GM21423 (cell line): ENCODE measurements around the gene PCDH9.
"Not testable (repeated sequence)": the region's sequence is repeated elsewhere in the genome, so short reads cannot be mapped to it uniquely, and the experiment has no call there.

ENCODE experiments used
- ATAC-seq: cut with Tn5 transposase; IDR thresholded peaks from one replicate; pipeline ENCODE4 v1.9.1; 2021; ENCODE audit warnings: mild to moderate bottlenecking, moderate library complexity; ENCODE audit not compliant: unreplicated experiment

PCDH9 gene

GRCh38 chr13:66338542-66338941 is 891.6 kb downstream of the PCDH9 start:
- ATAC-seq: no peak

- ATAC-seq: no peak
Measured at GRCh38 chr13:66335626-66336025, 894.5 kb downstream of the PCDH9 start.

- ATAC-seq: no peak
Measured at GRCh38 chr13:66329988-66330451, 900.1 kb downstream of the PCDH9 start.

GRCh38 chr13:66328476-66328875 is 901.7 kb downstream of the PCDH9 start:
- ATAC-seq: no peak

GRCh38 chr13:66323745-66324347 is 906.3 kb downstream of the PCDH9 start:
- ATAC-seq: no peak

GRCh38 chr13:66322936-66323335 is 907.2 kb downstream of the PCDH9 start:
- no peak for ATAC-seq

- ATAC-seq: no peak
Measured at GRCh38 chr13:66322193-66322740, 907.9 kb downstream of the PCDH9 start.

- ATAC-seq: no peak
Measured at GRCh38 chr13:66314911-66315310, 915.2 kb downstream of the PCDH9 start.

- no peak for ATAC-seq
Measured at GRCh38 chr13:66313413-66313812, 916.7 kb downstream of the PCDH9 start.

GRCh38 chr13:66312312-66313087 is 917.6 kb downstream of the PCDH9 start:
- ATAC-seq: no peak

GRCh38 chr13:66305961-66306617 is 924.0 kb downstream of the PCDH9 start:
- ATAC-seq: no peak

- ATAC-seq: no peak
Measured at GRCh38 chr13:66301482-66301881, 928.7 kb downstream of the PCDH9 start.

GRCh38 chr13:66301006-66301405 is 929.1 kb downstream of the PCDH9 start:
- no peak for ATAC-seq

- ATAC-seq: no peak
Measured at GRCh38 chr13:66296875-66297274, 933.3 kb downstream of the PCDH9 start.

GRCh38 chr13:66296328-66296727 is 933.8 kb downstream of the PCDH9 start:
- no peak for ATAC-seq

- ATAC-seq: not testable (repeated sequence)
Measured at GRCh38 chr13:66286806-66287205, 943.3 kb downstream of the PCDH9 start.

- ATAC-seq: no peak
Measured at GRCh38 chr13:66275416-66275815, 954.7 kb downstream of the PCDH9 start.

- ATAC-seq: no peak
Measured at GRCh38 chr13:66273011-66273410, 957.1 kb downstream of the PCDH9 start.

GRCh38 chr13:66266761-66267160 is 963.4 kb downstream of the PCDH9 start:
- no peak for ATAC-seq

- no peak for ATAC-seq
Measured at GRCh38 chr13:66266348-66266747, 963.8 kb downstream of the PCDH9 start.

- ATAC-seq: no peak
Measured at GRCh38 chr13:66265371-66265770, 964.8 kb downstream of the PCDH9 start.

- no peak for ATAC-seq
Measured at GRCh38 chr13:66264971-66265370, 965.2 kb downstream of the PCDH9 start.
